Measurements from ENCODE around the gene BAIAP2. TPM values are rescaled to one million over a fixed set of nuclear protein-coding genes. Genes with fewer than 3 reads are reported as not detected.

The BAIAP2 gene
- total RNA-seq, 1 experiment from 2014 or later = 13.1 TPM

DNA sequence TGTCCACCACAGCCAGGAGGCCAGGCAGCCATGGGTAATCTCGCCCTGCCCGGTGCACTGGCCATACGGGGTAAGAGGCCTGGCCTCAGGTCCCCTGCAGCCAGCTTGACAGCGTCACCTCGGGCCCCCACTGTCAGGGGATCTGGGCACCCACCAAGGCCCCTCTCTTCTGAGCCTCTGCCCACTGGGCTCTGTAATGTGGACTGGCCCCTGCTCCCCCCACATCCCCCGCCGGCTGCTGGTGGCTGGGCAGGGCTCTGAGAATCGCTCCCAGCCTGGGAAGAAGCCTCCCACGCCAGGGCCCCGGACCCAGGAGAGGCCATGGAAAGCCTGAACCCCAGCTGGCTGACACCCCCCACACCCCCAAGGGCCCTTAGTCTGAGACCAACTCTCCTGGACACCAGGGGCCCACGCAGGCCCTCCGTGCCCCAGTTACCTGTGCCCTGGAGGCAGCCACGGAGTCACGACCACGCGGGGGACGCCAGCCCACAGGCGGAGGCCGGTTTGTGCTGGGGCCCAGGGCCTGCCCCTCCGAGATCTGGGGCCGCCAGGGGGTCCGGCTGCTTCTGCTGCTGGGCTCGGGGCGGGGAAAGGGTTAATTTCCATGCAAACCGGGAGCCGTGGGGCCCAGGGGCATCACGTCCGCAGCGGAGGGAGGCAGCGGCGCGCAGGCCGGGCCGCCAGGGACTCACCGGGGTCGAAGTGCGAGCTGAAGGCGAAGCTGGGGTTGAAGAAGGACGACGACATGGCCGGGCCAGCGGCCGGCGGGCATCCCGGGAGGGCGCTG lies 130.5 kb downstream of the BAIAP2 start, which contains the start of gene PVALEF:
TSS of gene PVALEF (plus strand) at position 262 of the 787 bp plus-strand sequence. CDS start 15,720 bp downstream, outside the sequence.
- DNase-seq (ENCODE audit: extremely low read depth, low read depth) = no peak

DNA sequence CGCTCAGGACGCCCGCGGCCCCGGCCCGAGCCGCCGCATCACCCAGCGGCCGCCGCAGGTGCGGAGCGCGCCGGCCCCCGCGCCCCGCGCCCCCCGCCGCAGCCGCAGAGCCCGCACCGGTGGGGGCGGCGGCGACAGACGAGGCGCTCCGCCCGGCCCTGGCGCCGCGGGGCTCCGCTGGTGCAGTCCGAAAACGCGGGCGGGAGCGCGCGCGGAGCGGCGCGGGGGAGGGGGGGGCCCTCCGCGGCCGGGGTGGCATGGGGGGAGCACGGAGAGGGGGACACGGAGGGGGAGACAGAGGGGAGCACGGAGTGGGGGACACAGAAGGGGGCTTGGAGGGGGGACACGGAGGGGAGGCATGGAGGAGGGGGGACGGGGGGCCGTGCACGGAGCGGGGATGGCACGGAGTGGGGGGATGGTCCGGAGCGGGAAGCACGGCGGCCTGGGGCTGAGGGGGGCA lies 131.1 kb downstream of the BAIAP2 start, which contains the start of gene AATK:
TSS of gene AATK (minus strand) at position 189 of the 460 bp plus-strand sequence. CDS start 229 bp downstream, outside the sequence.
- no peak for DNase-seq (ENCODE audit: extremely low read depth, low read depth)

Small RNA genes lying within 50 kb of the gene (small RNA-seq; reads per million reads assigned to genes)
- 0 reads per million in 2 experiments for gene MIR1250
- 0.10 to 2.2 reads per million in 2 experiments for gene MIR3065
- gene MIR657 = 0 reads per million in 2 experiments

Other genes with a start within 250 kb of the BAIAP2 start
- 7.3 and 7.6 TPM in 2 replicates for gene CHMP6, start 43.3 kb upstream of the BAIAP2 start, total RNA-seq (2014; rRNA removed; shearing (Covaris generic))
- not detected in 2 replicates for gene PVALEF, start 130.4 kb downstream of the BAIAP2 start, total RNA-seq (2014; rRNA removed; shearing (Covaris generic))
- gene AATK, start 131.1 kb downstream of the BAIAP2 start, total RNA-seq (2014; rRNA removed; shearing (Covaris generic)) = 0.43 and 0.74 TPM in 2 replicates
- 5.2 TPM in 2 replicates for gene CEP131, start 187.8 kb downstream of the BAIAP2 start, total RNA-seq (2014; rRNA removed; shearing (Covaris generic))
- gene TEPSIN, start 203.9 kb downstream of the BAIAP2 start, total RNA-seq (2014; rRNA removed; shearing (Covaris generic)) = 18.3 and 19.6 TPM in 2 replicates
- 78.3 and 88.5 TPM in 2 replicates for gene NDUFAF8, start 204.2 kb downstream of the BAIAP2 start, total RNA-seq (2014; rRNA removed; shearing (Covaris generic))